GM12878 (cell line): Measurements from ENCODE around the gene TRIM72. TPM values are rescaled to one million over a fixed set of nuclear protein-coding genes. Genes with fewer than 3 reads are reported as not detected.

Source experiments
- ATAC-seq: fragments of 200-7000 bp; cut with Tn5 transposase; 3 replicates; pipeline ENCODE4 v1.9.1; 2020; ENCODE audit warnings: mild to moderate bottlenecking, moderate library complexity
- BruUV-seq: library from RNA; stranded (reverse); fragments of 400-500 nt; replicated peaks from 2 replicates; lab custom pipeline; 2021; lab: Mats Ljungman, UMichigan
- CTCF ChIA-PET: fragments of 300-600 bp; sonication (Branson Sonifier 250); formaldehyde crosslinking; extraction: SDS; loops from one replicate; lab custom pipeline; 2021; ENCODE audit warnings: inconsistent platforms; lab: Yijun Ruan, JAX
- POLR2A ChIA-PET: fragments of 350-600 bp; formaldehyde crosslinking; extraction: SDS; loops from one replicate; lab custom pipeline; 2021; ENCODE audit warnings: inconsistent platforms; lab: Charles Lee
- RAD21 ChIA-PET: fragments of 300-600 bp; sonication (Branson Sonifier 250); formaldehyde crosslinking; loops from one replicate; lab custom pipeline; 2023; ENCODE audit warnings: antibody characterized with exemption; ENCODE audit not compliant: unreplicated experiment; lab: Charles Lee
- SMC1A ChIA-PET: fragments of 300-600 bp; sonication (Branson Sonifier 250); formaldehyde crosslinking; loops from one replicate; lab custom pipeline; 2023; ENCODE audit not compliant: unreplicated experiment, uncharacterized antibody; lab: Charles Lee
- DNase-seq: peaks from one replicate; pipeline ENCODE4 v3.0.0-alpha.2; 2011; ENCODE audit warnings: low read depth, low spot score
- FAIRE-seq: peaks from 3 replicates; lab custom pipeline; 2011; peaks lifted over from hg19 to GRCh38; lab: Jason Lieb, UNC
- H2AFZ ChIP-seq: 2 replicates; pipeline ENCODE4 v1.6.0; 2011; ENCODE audit warnings: low read depth, low read length, control low read depth; ENCODE audit not compliant: control insufficient read depth
- H3K27ac ChIP-seq: 2 replicates; pipeline ENCODE4 v1.5.1; 2011; ENCODE audit warnings: control low read depth; ENCODE audit not compliant: control insufficient read depth, insufficient read depth
- H3K27me3 ChIP-seq, 2 experiments: replicated peaks in 1 of 2; 2 replicates each; pipeline versions ENCODE4 v1.6.0 to v1.6.1; 2011; ENCODE audit warnings: low read length in 1 of 2; ENCODE audit not compliant: control insufficient read depth in 2 of 2, insufficient read depth in 2 of 2
- H3K36me3 ChIP-seq, 2 experiments: 2 replicates each; pipeline ENCODE4 v1.5.1; 2011; ENCODE audit warnings: low read length in 1 of 2; ENCODE audit not compliant: control insufficient read depth in 2 of 2, insufficient read depth in 2 of 2
- H3K4me1 ChIP-seq: 2 replicates; pipeline ENCODE4 v1.6.1; 2011; ENCODE audit warnings: mild to moderate bottlenecking, low read length, moderate library complexity, mixed read lengths; ENCODE audit not compliant: control insufficient read depth, insufficient read depth
- H3K4me2 ChIP-seq: 2 replicates; pipeline ENCODE4 v1.6.0; 2011; ENCODE audit warnings: control low read depth; ENCODE audit not compliant: control insufficient read depth, insufficient read depth
- H3K4me3 ChIP-seq: fragments of 200-600 bp; sonication (generic); 2 replicates; pipeline ENCODE4 v1.5.1; 2016
- H3K79me2 ChIP-seq: 2 replicates; pipeline ENCODE4 v1.6.0; 2011; ENCODE audit warnings: low read length; ENCODE audit not compliant: control insufficient read depth, insufficient read depth
- H3K9ac ChIP-seq: 2 replicates; pipeline ENCODE4 v1.8.0; 2011; ENCODE audit warnings: low read length, control low read depth, mixed read lengths; ENCODE audit not compliant: control insufficient read depth, insufficient read depth
- H3K9me3 ChIP-seq: replicated peaks from 3 replicates; pipeline ENCODE4 v1.5.1; 2011; ENCODE audit warnings: mild to moderate bottlenecking, low read length; ENCODE audit not compliant: control insufficient read depth, insufficient read depth
- H4K20me1 ChIP-seq: 2 replicates; pipeline ENCODE4 v1.6.0; 2011; ENCODE audit not compliant: control insufficient read depth, insufficient read depth
- BACH1 ChIP-seq: fragments of 450-650 bp; IDR thresholded peaks from 2 replicates; pipeline ENCODE4 v1.6.1; 2017; ENCODE audit warnings: mild to moderate bottlenecking, borderline replicate concordance
- BRCA1 ChIP-seq: IDR thresholded peaks from 2 replicates; pipeline ENCODE4 v1.6.1; 2011; ENCODE audit warnings: low read depth, low read length, improper control_type of control experiment
- CBX3 ChIP-seq: fragments of 200-600 bp; sonication (generic); IDR thresholded peaks from 2 replicates; pipeline ENCODE4 v1.6.1; 2016; ENCODE audit warnings: low read depth, borderline replicate concordance
- CHD2 ChIP-seq: IDR thresholded peaks from 2 replicates; pipeline ENCODE4 v1.6.1; 2011; ENCODE audit warnings: low read depth, low read length, improper control_type of control experiment, borderline replicate concordance
- CREM ChIP-seq: IDR thresholded peaks from 2 replicates; pipeline ENCODE4 v1.6.1; 2014; ENCODE audit warnings: antibody characterized with exemption, low read depth
- IKZF1 ChIP-seq: fragments of 450-650 bp; conservative IDR thresholded peaks from 2 replicates; pipeline ENCODE4 v1.6.1; 2017; ENCODE audit warnings: antibody characterized with exemption, mild to moderate bottlenecking
- KLF5 ChIP-seq: fragments of 450-650 bp; IDR thresholded peaks from 2 replicates; pipeline ENCODE4 v1.6.1; 2014; ENCODE audit warnings: mild to moderate bottlenecking; ENCODE audit not compliant: partially characterized antibody
- LARP7 ChIP-seq: fragments of 450-650 bp; IDR thresholded peaks from 2 replicates; pipeline ENCODE4 v1.6.1; 2017; ENCODE audit warnings: mild to moderate bottlenecking
- PBX3 ChIP-seq: IDR thresholded peaks from 2 replicates; pipeline ENCODE4 v1.6.1; 2011; ENCODE audit warnings: mild to moderate bottlenecking, low read depth, low read length, moderate library complexity; ENCODE audit not compliant: insufficient replicate concordance
- PML ChIP-seq: IDR thresholded peaks from 2 replicates; pipeline ENCODE4 v1.6.1; 2012; ENCODE audit warnings: low read length, inconsistent platforms
- POLR2A ChIP-seq: IDR thresholded peaks from 2 replicates; pipeline ENCODE4 v1.6.1; 2011; ENCODE audit warnings: low read depth, mild to moderate bottlenecking, low read length
- POLR2AphosphoS2 ChIP-seq: IDR thresholded peaks from 2 replicates; pipeline ENCODE4 v1.6.1; 2011; ENCODE audit warnings: low read depth, mild to moderate bottlenecking, low read length, improper control_type of control experiment, moderate library complexity
- POLR2AphosphoS5 ChIP-seq: IDR thresholded peaks from 2 replicates; pipeline ENCODE4 v1.6.1; 2011; ENCODE audit warnings: mild to moderate bottlenecking, low read length, inconsistent platforms
- POU2F2 ChIP-seq: IDR thresholded peaks from 3 replicates; pipeline ENCODE4 v1.6.1; 2011; ENCODE audit warnings: low read depth, mild to moderate bottlenecking, low read length, borderline replicate concordance
- STAT1 ChIP-seq: fragments of 450-650 bp; conservative IDR thresholded peaks from 2 replicates; pipeline ENCODE4 v1.6.1; 2014; ENCODE audit warnings: antibody characterized with exemption, mild to moderate bottlenecking
- TCF7 ChIP-seq: IDR thresholded peaks from 2 replicates; pipeline ENCODE4 v1.6.1; 2014; ENCODE audit warnings: antibody characterized with exemption, borderline replicate concordance
- ZNF207 ChIP-seq: fragments of 450-650 bp; IDR thresholded peaks from 2 replicates; pipeline ENCODE4 v1.6.1; 2014; ENCODE audit warnings: antibody characterized with exemption, mild to moderate bottlenecking, borderline replicate concordance
- ZNF217 ChIP-seq: fragments of 450-650 bp; IDR thresholded peaks from 2 replicates; pipeline ENCODE4 v1.6.1; 2017; ENCODE audit warnings: antibody characterized with exemption, mild to moderate bottlenecking
- ZNF622 ChIP-seq: fragments of 450-650 bp; IDR thresholded peaks from 2 replicates; pipeline ENCODE4 v1.6.1; 2017; ENCODE audit warnings: mild to moderate bottlenecking, inconsistent platforms
- WGBS: methylation state at CpG from one replicate; pipeline ENCODE4 v1.1.6; 2016; ENCODE audit warnings: low lambda C conversion rate; ENCODE audit not compliant: insufficient replicate concordance, insufficient coverage; ENCODE audit errors: missing lambda C conversion rate; 5-methylcytosine and 5-hydroxymethylcytosine counted together
- in situ Hi-C: fragments of 300-500 bp; cut with MboI; formaldehyde crosslinking; loops from 9 replicates; pipeline ENCODE4 v1.14.3; 2018; ENCODE audit warnings: mixed read lengths
- intact Hi-C: fragments of 100-400 bp; cut with micrococcal nuclease; formaldehyde crosslinking; loops from one replicate; pipeline ENCODE4 v1.14.2; 2022; ENCODE audit not compliant: unreplicated experiment
- polyA plus RNA-seq, 11 experiments: library from polyadenylated mRNA; depleted of rRNA in 4 of 11; unstranded in 6 of 11; stranded (reverse) in 5 of 11; fragments of >200 nt; fragmentation: Nextera tagmentation in 4 of 11; fragmentation: Illumina TruSeq in 1 of 11; extraction: Ambion mirVana in 4 of 11; extraction: Trizol in 1 of 11; gene quantifications; 1 replicate in 1 of 11; 2 replicates in 10 of 11; pipeline versions ENCODE4 v1.2.1 to v1.2.3, GENCODE V29; 2011 to 2016; ENCODE audit warnings: inconsistent platforms in 2 of 11, missing spikeins in 2 of 11, low read depth in 1 of 11
- total RNA-seq, 4 experiments: library from RNA; depleted of rRNA in 3 of 4; stranded (reverse); fragments of >200 nt in 3 of 4; fragmentation: Illumina TruSeq in 1 of 4; extraction: Trizol in 1 of 4; gene quantifications; 2 replicates each; pipeline versions ENCODE4 v1.2.1 to v1.2.3, GENCODE V29; 2013 to 2021
- TF ChIP-seq, protein P1 (sequence below): fragments of 450-650 bp; IDR thresholded peaks from 2 replicates; pipeline ENCODE4 v1.6.1; 2017; ENCODE audit warnings: borderline replicate concordance

Gene TRIM72
- total and polyA plus RNA-seq, 10 of the 15 experiments (the other 5 are each of a cell fraction or from before 2014, with no cell fraction given) = 0.03 to 1.2 (median 0.23) TPM; not detected in 1

DNA sequence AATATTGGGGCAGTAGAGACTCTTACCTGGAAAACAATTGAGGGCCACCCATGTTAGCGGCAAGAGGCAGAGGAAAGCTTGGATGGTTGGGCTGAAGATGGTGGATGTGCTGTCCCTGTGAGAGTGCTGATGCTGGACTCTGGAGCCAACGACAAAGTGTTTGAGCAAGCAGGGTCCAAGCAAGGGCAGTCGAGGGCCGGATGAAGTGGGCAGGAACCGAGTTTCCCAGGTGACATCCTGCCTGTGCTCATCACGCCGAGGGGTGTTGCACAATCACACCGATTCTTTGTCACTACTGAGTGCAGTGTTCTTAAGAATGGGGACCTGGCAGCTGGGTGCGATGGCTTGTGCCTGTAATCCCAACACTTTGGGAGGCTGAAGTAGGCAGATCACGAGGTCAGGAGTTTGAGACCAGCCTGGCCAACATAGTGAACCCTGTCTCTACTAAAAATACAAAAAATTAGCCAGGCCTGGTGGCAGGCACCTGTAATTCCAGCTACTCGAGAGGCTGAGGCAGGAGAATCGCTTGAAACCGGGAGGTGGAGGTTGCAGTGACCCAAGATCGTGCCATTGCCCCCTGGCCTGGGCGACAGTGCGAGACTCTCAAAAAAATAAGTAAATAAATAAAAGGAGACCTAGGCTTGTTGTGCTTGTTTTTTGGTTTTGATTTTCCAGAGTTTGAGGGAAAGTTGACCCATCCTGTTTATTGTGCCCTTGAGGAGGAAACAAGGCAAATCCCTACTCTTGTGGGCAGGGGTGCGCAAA is 17.4 kb upstream of the TRIM72 start:
- H3K27me3 ChIP-seq = no peaks in the 10 kb centered on the region
- no peak overlapping the region for H3K27ac ChIP-seq
- ChIA-PET POLR2A (interaction anchor here (1.0 kb wide), 1 partner anchor 13 kb away, joined by 3 read pairs; no protein-coding TSS in a partner anchor), RAD21 (no interaction called here), CTCF (interaction anchor here (1.5 kb wide), 1 partner anchor 11 kb away, joined by 4 read pairs; no protein-coding TSS in a partner anchor), SMC1A (interaction anchor here (1.6 kb wide), 1 partner anchor 11 kb away, joined by 3 read pairs; no protein-coding TSS in a partner anchor)
- peaks cover 11% of the 10 kb centered on the region; the same call in 1 of the 2 replicates for H3K4me1 ChIP-seq
- H3K36me3 ChIP-seq = peaks cover 14 to 36% of the 10 kb centered on the region in 2 experiments
- no peak for ATAC-seq
- BruUV-seq = no TSS peak
- H2AFZ ChIP-seq = no peak overlapping the region
- TF ChIP-seq PBX3 = no peak
- TF ChIP-seq TCF7 = no peak
- TF ChIP-seq KLF5 = no peak
- TF ChIP-seq CBX3 = no peak
- no peak for TF ChIP-seq ZNF217
- no peak for TF ChIP-seq IKZF1
- TF ChIP-seq, protein P1, sequence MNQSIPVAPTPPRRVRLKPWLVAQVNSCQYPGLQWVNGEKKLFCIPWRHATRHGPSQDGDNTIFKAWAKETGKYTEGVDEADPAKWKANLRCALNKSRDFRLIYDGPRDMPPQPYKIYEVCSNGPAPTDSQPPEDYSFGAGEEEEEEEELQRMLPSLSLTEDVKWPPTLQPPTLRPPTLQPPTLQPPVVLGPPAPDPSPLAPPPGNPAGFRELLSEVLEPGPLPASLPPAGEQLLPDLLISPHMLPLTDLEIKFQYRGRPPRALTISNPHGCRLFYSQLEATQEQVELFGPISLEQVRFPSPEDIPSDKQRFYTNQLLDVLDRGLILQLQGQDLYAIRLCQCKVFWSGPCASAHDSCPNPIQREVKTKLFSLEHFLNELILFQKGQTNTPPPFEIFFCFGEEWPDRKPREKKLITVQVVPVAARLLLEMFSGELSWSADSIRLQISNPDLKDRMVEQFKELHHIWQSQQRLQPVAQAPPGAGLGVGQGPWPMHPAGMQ = no peak
- TF ChIP-seq ZNF622 = no peak
- TF ChIP-seq POLR2A = peak; percentile 77
- peak; percentile 88 for TF ChIP-seq POLR2AphosphoS5
- peak; percentile 12; the same call in 1 of the 3 replicates for TF ChIP-seq POU2F2
- 0 out of 2 replicates have a peak, but pooled peaks have one; percentile 27 for TF ChIP-seq BACH1
- 0 out of 2 replicates have a peak, but pooled peaks have one; percentile 15 for TF ChIP-seq PML
- TF ChIP-seq BRCA1 = no peak
- TF ChIP-seq STAT1 = no peak
- no peak for TF ChIP-seq POLR2AphosphoS2
- no peak for TF ChIP-seq CHD2
- no peak for TF ChIP-seq ZNF207
- no peak for TF ChIP-seq LARP7
- TF ChIP-seq CREM = no peak
- H3K4me3 ChIP-seq = no peak overlapping the region
- in situ Hi-C loops (no loop called here), intact Hi-C loops (no loop called here)
- DNase-seq = no peak
- WGBS = 91% methylated on average over 17 of the region's 17 CpGs
- FAIRE-seq = no peak
- H3K4me2 ChIP-seq = no peak overlapping the region
- no peak overlapping the region for H3K9ac ChIP-seq
- H3K79me2 ChIP-seq = peaks cover 4% of the 10 kb centered on the region; the same call in 1 of the 2 replicates
- no peaks in the 10 kb centered on the region for H3K9me3 ChIP-seq
- no peaks in the 10 kb centered on the region for H4K20me1 ChIP-seq
